CD14-positive monocyte (primary cell): ENCODE measurements around the gene C2CD2. TPM values are rescaled to one million over a fixed set of nuclear protein-coding genes. Genes with fewer than 3 reads are reported as not detected.
A peak's percentile ranks its signal among the peaks of the same experiment; 100 is the strongest.

Source experiments
- DNase-seq, 3 donors: peaks; one replicate each; pipeline ENCODE4 v3.0.0-alpha.2; 2011 to 2022
- H2AFZ ChIP-seq: 2 replicates; pipeline ENCODE4 v1.6.0; 2012; ENCODE audit warnings: mild to moderate bottlenecking, low read depth, low read length, inconsistent platforms; ENCODE audit not compliant: insufficient read depth, poor library complexity, severe bottlenecking
- H3K27ac ChIP-seq, 2 donors: 1 replicate in 1 of 2; 2 replicates in 1 of 2; pipeline ENCODE4 v1.5.1; 2012 to 2013; ENCODE audit warnings: low read length in 2 of 2, control low read depth in 1 of 2, inconsistent platforms in 1 of 2, low read depth in 1 of 2, mild to moderate bottlenecking in 1 of 2
- H3K27me3 ChIP-seq, 2 donors: one replicate each; pipeline versions ENCODE4 v1.6.0 to v1.6.1; 2011 to 2013; ENCODE audit warnings: low read length in 2 of 2; ENCODE audit not compliant: control insufficient read depth in 2 of 2, insufficient read depth in 2 of 2
- H3K36me3 ChIP-seq, 2 donors: replicated peaks in 1 of 2; 1 replicate in 1 of 2; 2 replicates in 1 of 2; pipeline versions ENCODE4 v1.5.1 to v1.6.1; 2012 to 2013; ENCODE audit warnings: low read length in 2 of 2, control low read depth in 1 of 2, inconsistent platforms in 1 of 2, mild to moderate bottlenecking in 1 of 2; ENCODE audit not compliant: insufficient read depth in 2 of 2, control insufficient read depth in 1 of 2
- H3K4me1 ChIP-seq, 2 donors: 1 replicate in 1 of 2; 2 replicates in 1 of 2; pipeline versions ENCODE4 v1.5.1 to v1.6.1; 2012 to 2013; ENCODE audit warnings: low read length in 2 of 2, control low read depth in 1 of 2, inconsistent platforms in 1 of 2, mild to moderate bottlenecking in 1 of 2, moderate library complexity in 1 of 2; ENCODE audit not compliant: insufficient read depth in 2 of 2, control insufficient read depth in 1 of 2
- H3K4me2 ChIP-seq: replicated peaks from 2 replicates; pipeline ENCODE3; 2012; ENCODE audit warnings: low read length, moderate library complexity, mild to moderate bottlenecking; ENCODE audit not compliant: poor library complexity, severe bottlenecking; ENCODE audit errors: extremely low read depth
- H3K4me3 ChIP-seq, 3 experiments: fragments of 200-600 bp in 1 of 3; sonication (generic) in 1 of 3; replicated peaks in 1 of 3; 1 replicate in 2 of 3; 2 replicates in 1 of 3; pipeline ENCODE4 v1.5.1; 2011 to 2013; ENCODE audit warnings: low read length in 3 of 3, mild to moderate bottlenecking in 3 of 3, control low read depth in 2 of 3, low read depth in 2 of 3, inconsistent platforms in 1 of 3, moderate library complexity in 1 of 3
- H3K79me2 ChIP-seq: 2 replicates; pipeline ENCODE4 v1.6.0; 2012; ENCODE audit warnings: mild to moderate bottlenecking, control low read depth, inconsistent platforms, low read length, moderate library complexity; ENCODE audit not compliant: insufficient read depth
- H3K9ac ChIP-seq: 2 replicates; pipeline ENCODE4 v1.6.0; 2017; ENCODE audit warnings: low read length, mild to moderate bottlenecking; ENCODE audit not compliant: insufficient read depth, poor library complexity, severe bottlenecking
- H3K9me3 ChIP-seq, 2 donors: replicated peaks in 1 of 2; 1 replicate in 1 of 2; 2 replicates in 1 of 2; pipeline versions ENCODE4 v1.5.1 to v1.6.1; 2012 to 2013; ENCODE audit warnings: low read length in 2 of 2, control low read depth in 1 of 2; ENCODE audit not compliant: control insufficient read depth in 1 of 2, insufficient read depth in 1 of 2
- H4K20me1 ChIP-seq: 2 replicates; pipeline ENCODE4 v1.6.0; 2012; ENCODE audit warnings: mild to moderate bottlenecking, low read length, control low read depth, moderate library complexity; ENCODE audit not compliant: insufficient read depth
- H3K27ac Mint-ChIP-seq, 7 donors: one replicate each; pipeline ENCODE4 v1.8.0; 2020; ENCODE audit warnings: mild to moderate bottlenecking in 7 of 7, mixed read lengths in 7 of 7, moderate library complexity in 6 of 7, inconsistent platforms in 2 of 7
- H3K27me3 Mint-ChIP-seq, 3 donors: one replicate each; pipeline ENCODE4 v1.8.0; 2021 to 2022; ENCODE audit warnings: low read depth in 3 of 3, mild to moderate bottlenecking in 3 of 3, mixed read lengths in 3 of 3, moderate library complexity in 3 of 3, inconsistent platforms in 1 of 3
- H3K36me3 Mint-ChIP-seq, 2 donors: one replicate each; pipeline ENCODE4 v1.8.0; 2020; ENCODE audit warnings: mixed read lengths in 2 of 2, inconsistent platforms in 1 of 2, mild to moderate bottlenecking in 1 of 2
- H3K4me1 Mint-ChIP-seq: one replicate; pipeline ENCODE4 v1.8.0; 2020; ENCODE audit warnings: mild to moderate bottlenecking, mixed read lengths
- H3K4me3 Mint-ChIP-seq, 2 donors: one replicate each; pipeline ENCODE4 v1.8.0; 2020; ENCODE audit warnings: mild to moderate bottlenecking in 2 of 2, mixed read lengths in 2 of 2, moderate library complexity in 1 of 2
- H3K9me3 Mint-ChIP-seq, 7 donors: one replicate each; pipeline ENCODE4 v1.8.0; 2020 to 2022; ENCODE audit warnings: mixed read lengths in 7 of 7, mild to moderate bottlenecking in 6 of 7, moderate library complexity in 6 of 7, inconsistent platforms in 2 of 7
- WGBS: methylation state at CpG from one replicate; pipeline ENCODE4 v1.1.5; 2013; ENCODE audit warnings: missing lambda C conversion rate; ENCODE audit not compliant: insufficient coverage; 5-methylcytosine and 5-hydroxymethylcytosine counted together
- intact Hi-C, 2 donors: fragments of 100-400 bp; cut with micrococcal nuclease; formaldehyde crosslinking; loops; one replicate each; pipeline versions ENCODE4 v1.15.0 to v1.15.1; 2023
- polyA plus RNA-seq, 3 donors: library from polyadenylated mRNA; depleted of rRNA in 1 of 3; unstranded in 2 of 3; stranded (reverse) in 1 of 3; fragments of 300-500 nt in 2 of 3; fragments of >200 nt in 1 of 3; fragmentation: Illumina TruSeq in 2 of 3; gene quantifications; 1 replicate in 2 of 3; 2 replicates in 1 of 3; pipeline ENCODE4 v1.2.3, GENCODE V29; 2012 to 2021
- TF ChIP-seq, protein P1 (sequence below): fragments of 200-600 bp; IDR thresholded peaks from one replicate; pipeline ENCODE4 v1.8.0; 2022; ENCODE audit warnings: antibody characterized with exemption, mild to moderate bottlenecking

The C2CD2 gene
- polyA plus RNA-seq, 3 donors, result 1.4 to 17.0 (median 3.8) TPM

DNA sequence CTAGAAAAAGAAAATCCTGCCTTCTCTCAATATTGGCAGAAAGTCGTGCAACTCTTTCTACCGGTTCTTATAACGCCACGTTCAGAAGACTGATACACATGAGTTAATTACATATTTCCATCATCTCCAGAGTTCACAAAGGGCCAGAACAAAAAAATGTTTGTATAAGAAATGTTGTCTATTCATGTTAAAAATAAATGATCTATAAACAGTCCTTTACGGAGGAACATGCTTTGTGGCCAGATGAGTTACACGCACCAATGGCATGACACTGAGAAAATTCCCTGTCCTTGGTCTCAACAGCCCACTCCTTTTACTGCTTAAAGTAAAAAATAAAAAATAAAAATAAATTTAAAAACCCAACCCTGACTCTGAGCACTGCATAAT is 29.5 kb downstream of the C2CD2 start:
- H3K79me2 ChIP-seq, result peaks cover 8% of the 10 kb centered on the region
- H3K27me3 ChIP-seq, result no peaks in the 10 kb centered on the region
- TF ChIP-seq, protein P1, sequence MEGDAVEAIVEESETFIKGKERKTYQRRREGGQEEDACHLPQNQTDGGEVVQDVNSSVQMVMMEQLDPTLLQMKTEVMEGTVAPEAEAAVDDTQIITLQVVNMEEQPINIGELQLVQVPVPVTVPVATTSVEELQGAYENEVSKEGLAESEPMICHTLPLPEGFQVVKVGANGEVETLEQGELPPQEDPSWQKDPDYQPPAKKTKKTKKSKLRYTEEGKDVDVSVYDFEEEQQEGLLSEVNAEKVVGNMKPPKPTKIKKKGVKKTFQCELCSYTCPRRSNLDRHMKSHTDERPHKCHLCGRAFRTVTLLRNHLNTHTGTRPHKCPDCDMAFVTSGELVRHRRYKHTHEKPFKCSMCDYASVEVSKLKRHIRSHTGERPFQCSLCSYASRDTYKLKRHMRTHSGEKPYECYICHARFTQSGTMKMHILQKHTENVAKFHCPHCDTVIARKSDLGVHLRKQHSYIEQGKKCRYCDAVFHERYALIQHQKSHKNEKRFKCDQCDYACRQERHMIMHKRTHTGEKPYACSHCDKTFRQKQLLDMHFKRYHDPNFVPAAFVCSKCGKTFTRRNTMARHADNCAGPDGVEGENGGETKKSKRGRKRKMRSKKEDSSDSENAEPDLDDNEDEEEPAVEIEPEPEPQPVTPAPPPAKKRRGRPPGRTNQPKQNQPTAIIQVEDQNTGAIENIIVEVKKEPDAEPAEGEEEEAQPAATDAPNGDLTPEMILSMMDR, result no peak
- intact Hi-C loops, result loop anchor here in 1 of 2 donors (5.0 kb wide), 1 partner anchor 47 kb away; the partner anchor contains the start of gene PRDM15
- H3K4me2 ChIP-seq, result no peak overlapping the region
- Mint-ChIP-seq H3K4me1 (peaks cover 61% of the 10 kb centered on the region), H3K27me3 (peaks cover 0 to 3% (median 2%) of the 10 kb centered on the region in 3 donors), H3K36me3 (peaks cover 0 to 6% of the 10 kb centered on the region in 2 donors), H3K4me3 (no peak overlapping the region), H3K9me3 (peaks cover 0 to 2% (median 0%) of the 10 kb centered on the region in 7 donors), H3K27ac (no peak overlapping the region)
- no peak overlapping the region for H2AFZ ChIP-seq
- no peak overlapping the region for H3K4me3 ChIP-seq
- H4K20me1 ChIP-seq, result no peaks in the 10 kb centered on the region
- no peaks in the 10 kb centered on the region for H3K36me3 ChIP-seq
- H3K9me3 ChIP-seq, result no peaks in the 10 kb centered on the region
- no peak overlapping the region for H3K27ac ChIP-seq
- H3K4me1 ChIP-seq, result peaks cover 47 to 54% of the 10 kb centered on the region in 2 donors
- DNase-seq, result no peak
- no peak overlapping the region for H3K9ac ChIP-seq
- WGBS, result no CpG with 5 or more reads among the region's 6 CpGs

DNA sequence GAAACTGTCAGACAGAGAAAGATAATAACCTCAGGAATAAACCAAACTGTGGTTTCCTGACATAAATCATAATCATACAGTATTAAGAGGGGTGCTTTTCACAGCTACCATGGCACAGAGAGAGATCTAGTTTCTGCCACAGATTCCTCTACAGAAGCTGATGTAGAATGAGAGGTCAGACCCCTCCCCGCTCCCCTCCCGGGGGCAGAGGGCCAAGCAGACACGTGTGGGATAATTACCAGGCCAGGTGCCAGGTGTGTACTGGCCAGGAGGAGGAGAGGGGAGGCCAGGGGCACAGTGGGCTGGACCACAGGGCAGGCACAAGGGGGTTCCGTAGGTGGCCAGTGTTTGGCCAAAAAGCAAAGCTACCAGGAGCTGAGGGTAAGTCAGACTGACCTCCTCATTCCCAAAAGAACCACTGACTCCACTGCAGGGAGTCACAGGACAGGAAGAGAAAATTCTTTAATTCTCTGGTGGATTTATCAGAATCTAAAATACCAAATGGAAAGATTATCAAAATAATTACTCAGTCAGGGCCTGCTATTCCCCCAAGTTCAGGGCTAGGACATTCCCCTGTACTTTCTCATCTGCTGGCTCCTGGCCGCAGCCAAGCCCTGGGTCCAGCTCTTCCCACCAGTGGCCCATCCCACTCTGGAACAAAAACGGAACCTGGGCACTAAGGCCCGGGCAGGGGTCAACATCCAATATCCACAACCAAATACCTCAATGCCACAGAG is 30.0 kb downstream of the C2CD2 start:
- Mint-ChIP-seq H3K9me3 (peaks cover 0 to 2% (median 0%) of the 10 kb centered on the region in 7 donors), H3K4me1 (peaks cover 56% of the 10 kb centered on the region), H3K27ac (peak overlapping the region in 1 of 7 donors; percentile 10), H3K36me3 (peaks cover under 1 to 10% of the 10 kb centered on the region in 2 donors), H3K27me3 (peaks cover 0 to 3% (median 2%) of the 10 kb centered on the region in 3 donors), H3K4me3 (no peak overlapping the region)
- H3K9ac ChIP-seq, result no peak overlapping the region
- H3K4me3 ChIP-seq, result no peak overlapping the region
- WGBS, result 62% methylated on average over 3 of the region's 7 CpGs
- H3K9me3 ChIP-seq, result no peaks in the 10 kb centered on the region
- intact Hi-C loops, result loop anchor here in 1 of 2 donors (5.0 kb wide), 1 partner anchor 46 kb away; the partner anchor contains the start of gene PRDM15
- H3K36me3 ChIP-seq, result peaks cover 0 to 3% of the 10 kb centered on the region in 2 donors
- no peak for DNase-seq
- no peaks in the 10 kb centered on the region for H3K27me3 ChIP-seq
- H3K4me2 ChIP-seq, result no peak overlapping the region
- peaks cover 41 to 48% of the 10 kb centered on the region in 2 donors for H3K4me1 ChIP-seq
- H3K79me2 ChIP-seq, result peaks cover 8% of the 10 kb centered on the region
- H2AFZ ChIP-seq, result no peak overlapping the region
- H3K27ac ChIP-seq, result no peak overlapping the region
- no peaks in the 10 kb centered on the region for H4K20me1 ChIP-seq
- TF ChIP-seq, protein P1, result no peak
